Mesodermal cell (in vitro differentiated cells): ENCODE measurements around the gene DGKH. TPM values are rescaled to one million over a fixed set of nuclear protein-coding genes. Genes with fewer than 3 reads are reported as not detected.

ENCODE experiments used
- H3K27ac ChIP-seq: 2 replicates; pipeline ENCODE4 v1.7.0; 2013; ENCODE audit warnings: mild to moderate bottlenecking, low read depth, low read length, moderate library complexity; ENCODE audit not compliant: severe bottlenecking
- H3K36me3 ChIP-seq: 2 replicates; pipeline ENCODE4 v1.7.1; 2013; ENCODE audit warnings: mild to moderate bottlenecking, low read length, moderate library complexity; ENCODE audit not compliant: control insufficient read depth, insufficient read depth
- H3K4me1 ChIP-seq: one replicate; pipeline ENCODE4 v1.7.1; 2013; ENCODE audit warnings: mild to moderate bottlenecking, low read length; ENCODE audit not compliant: insufficient read depth, control insufficient read depth, poor library complexity, severe bottlenecking
- H3K4me3 ChIP-seq: 2 replicates; pipeline ENCODE4 v1.7.0; 2013; ENCODE audit warnings: low read length, control low read depth, mild to moderate bottlenecking; ENCODE audit not compliant: insufficient read depth, poor library complexity, severe bottlenecking; ENCODE audit errors: extremely low read depth
- H3K9me3 ChIP-seq: 2 replicates; pipeline ENCODE4 v1.7.1; 2013; ENCODE audit warnings: mild to moderate bottlenecking, low read length, moderate library complexity; ENCODE audit not compliant: control insufficient read depth
- WGBS, 2 experiments: methylation state at CpG; one replicate each; pipeline ENCODE4 v1.1.5; 2013; ENCODE audit warnings: missing lambda C conversion rate in 2 of 2; ENCODE audit not compliant: insufficient coverage in 2 of 2; 5-methylcytosine and 5-hydroxymethylcytosine counted together
- polyA plus RNA-seq, 2 experiments: library from polyadenylated mRNA; stranded (reverse); fragments of 50-300 nt; gene quantifications; one replicate each; pipeline ENCODE4 v1.2.3, GENCODE V29; 2013

Gene DGKH
- 5.2 TPM for polyA plus RNA-seq (2013, experiment 1 of 2)
- 3.9 TPM for polyA plus RNA-seq (2013, experiment 2 of 2)

DNA sequence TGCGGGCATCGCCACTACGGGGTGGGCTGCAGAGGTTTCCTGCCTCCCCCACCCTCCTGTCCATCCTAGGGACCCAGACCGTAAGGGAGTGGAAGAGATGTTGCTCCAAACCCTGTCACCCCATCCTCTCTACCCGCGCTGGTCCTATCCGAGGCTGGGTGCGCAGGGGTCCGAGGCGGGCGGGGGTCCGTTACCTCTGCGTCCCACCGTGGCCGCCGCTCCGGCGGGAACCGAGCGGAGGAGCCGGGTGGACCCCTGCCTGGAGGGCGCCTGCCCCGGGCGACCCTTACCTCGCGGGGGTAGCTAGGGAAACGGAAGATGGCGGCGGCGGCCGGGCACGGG, at the start of gene DGKH:
Gene DGKH, plus strand, starts transcription at position 307 of the 342 bp plus-strand sequence. CDS start 126 bp downstream, outside the sequence.
- H3K9me3 ChIP-seq = no peaks in the 10 kb centered on the region
- peak within 1 kb of the TSS; percentile 81 for H3K27ac ChIP-seq
- H3K36me3 ChIP-seq = peaks cover 13% of the 10 kb centered on the region
- 0 to 3% methylated on average over 13 to 30 of the region's 32 CpGs for WGBS, 2 experiments
- H3K4me1 ChIP-seq = no peaks in the 10 kb centered on the region
- H3K4me3 ChIP-seq = peak within 1 kb of the TSS; percentile 73

DNA sequence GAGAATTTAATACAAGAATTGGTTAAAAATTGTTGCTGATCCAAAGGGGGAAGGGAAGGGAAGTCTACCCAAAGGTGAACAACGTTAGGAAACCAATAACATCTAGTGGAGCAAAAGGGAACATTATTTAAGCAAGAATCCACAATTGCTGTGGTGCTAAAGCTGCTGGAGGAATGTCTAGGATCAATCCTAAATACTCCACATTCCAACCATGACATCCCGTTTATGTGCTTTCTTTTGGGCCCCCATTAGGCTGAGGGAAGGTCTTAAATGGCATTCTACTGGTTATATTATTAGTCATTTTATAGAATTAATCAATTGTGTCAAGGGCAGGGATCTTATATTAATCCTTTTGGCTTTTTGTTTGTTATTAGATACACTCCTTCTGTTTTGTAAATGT, 47.6 kb upstream of the DGKH start:
- H3K9me3 ChIP-seq = no peaks in the 10 kb centered on the region
- H3K36me3 ChIP-seq = no peaks in the 10 kb centered on the region
- no peak overlapping the region for H3K4me3 ChIP-seq
- WGBS, 2 experiments = 50 to 80% methylated on average over 1 of the region's 2 CpGs
- peak overlapping the region; percentile 80 for H3K27ac ChIP-seq
- peaks cover 20% of the 10 kb centered on the region for H3K4me1 ChIP-seq

DNA sequence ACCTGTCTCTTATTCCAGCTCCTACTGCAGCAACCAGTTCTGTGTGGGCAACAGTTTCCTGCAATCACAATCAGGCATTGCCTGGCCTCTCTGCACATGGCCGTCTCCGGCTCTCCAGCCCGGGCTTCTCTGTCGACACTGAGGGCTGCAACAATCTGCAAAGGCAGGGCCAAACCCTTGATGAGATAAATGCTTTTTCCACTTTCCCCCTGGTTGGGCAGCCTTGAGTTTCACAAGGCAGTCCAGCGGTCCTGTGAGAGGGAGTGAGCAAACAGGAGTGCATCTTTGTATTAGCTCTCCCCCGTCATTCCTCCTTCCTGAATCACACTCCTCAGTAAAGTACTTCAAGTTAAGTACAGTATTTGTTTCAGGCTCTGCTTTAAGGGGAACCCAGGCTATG, 46.9 kb upstream of the DGKH start:
- WGBS, 2 experiments = 47 to 78% methylated on average over 3 to 4 of the region's 6 CpGs

DNA sequence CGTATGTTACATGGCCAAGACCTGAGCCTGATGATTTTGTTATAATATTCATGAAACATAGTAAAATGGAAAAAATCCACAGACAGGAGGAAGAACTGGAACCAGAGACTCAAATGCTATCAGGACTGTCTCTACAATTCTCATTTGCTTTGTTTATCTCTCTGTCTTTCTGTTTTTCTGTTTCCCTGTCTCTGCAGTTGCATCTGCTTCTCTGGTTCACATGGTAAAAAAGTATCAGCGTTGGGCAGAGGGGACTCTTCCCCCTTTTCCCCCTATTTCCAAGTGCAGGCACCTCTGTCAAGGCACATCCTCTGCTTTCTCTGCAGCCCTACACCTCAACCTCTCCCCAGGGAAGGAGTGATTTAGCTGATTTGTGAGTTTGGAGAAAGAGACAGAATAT, 46.4 kb upstream of the DGKH start:
- Histone ChIP-seq H3K36me3 (no peaks in the 10 kb centered on the region), H3K27ac (peak overlapping the region; percentile 80), H3K9me3 (no peaks in the 10 kb centered on the region), H3K4me1 (peaks cover 20% of the 10 kb centered on the region), H3K4me3 (no peak overlapping the region)
- no CpG with 5 or more reads among the region's 2 CpGs for WGBS, 2 experiments

More for the DNA sequence above, 46.9 kb upstream of the DGKH start:
- no peaks in the 10 kb centered on the region for H3K36me3 ChIP-seq
- H3K4me3 ChIP-seq = no peak overlapping the region
- H3K9me3 ChIP-seq = no peaks in the 10 kb centered on the region
- peak overlapping the region; percentile 80 for H3K27ac ChIP-seq
- peaks cover 20% of the 10 kb centered on the region for H3K4me1 ChIP-seq

DNA sequence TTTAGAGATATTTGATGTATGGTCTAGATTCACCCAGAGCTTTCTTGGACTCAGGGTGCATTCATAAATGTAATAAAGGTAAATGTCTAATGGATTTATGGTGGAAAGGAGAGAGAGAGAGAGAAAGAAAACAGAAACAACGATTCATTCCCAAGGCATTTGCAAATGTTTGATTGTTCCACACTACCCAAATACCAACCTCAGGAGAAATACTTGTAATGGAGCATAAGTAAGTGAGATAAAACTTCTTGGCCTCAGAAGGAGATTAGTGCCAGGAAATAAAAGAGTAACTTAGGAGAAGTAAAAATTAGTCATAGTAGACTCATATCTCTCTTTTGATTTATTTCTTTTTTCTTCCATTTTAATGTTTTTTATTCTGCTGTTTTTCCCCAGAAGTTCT, 40.6 kb upstream of the DGKH start:
- no CpG with 5 or more reads among the region's 1 CpG for WGBS, 2 experiments
- Histone ChIP-seq H3K4me3 (no peak overlapping the region), H3K9me3 (no peaks in the 10 kb centered on the region), H3K4me1 (peaks cover 20% of the 10 kb centered on the region), H3K36me3 (no peaks in the 10 kb centered on the region), H3K27ac (no peak overlapping the region)

GRCh38 chr13:42009057-42009456, 39.4 kb upstream of the DGKH start:
- Histone ChIP-seq H3K4me3 (no peak overlapping the region), H3K9me3 (no peaks in the 10 kb centered on the region), H3K36me3 (no peaks in the 10 kb centered on the region), H3K4me1 (peaks cover 20% of the 10 kb centered on the region), H3K27ac (no peak overlapping the region)
- 83 to 86% methylated on average over 4 of the region's 4 CpGs for WGBS, 2 experiments

GRCh38 chr13:42011601-42012350, 36.7 kb upstream of the DGKH start:
- WGBS, 2 experiments = 49 to 51% methylated on average over 12 of the region's 16 CpGs
- H3K4me3 ChIP-seq = no peak overlapping the region

DNA sequence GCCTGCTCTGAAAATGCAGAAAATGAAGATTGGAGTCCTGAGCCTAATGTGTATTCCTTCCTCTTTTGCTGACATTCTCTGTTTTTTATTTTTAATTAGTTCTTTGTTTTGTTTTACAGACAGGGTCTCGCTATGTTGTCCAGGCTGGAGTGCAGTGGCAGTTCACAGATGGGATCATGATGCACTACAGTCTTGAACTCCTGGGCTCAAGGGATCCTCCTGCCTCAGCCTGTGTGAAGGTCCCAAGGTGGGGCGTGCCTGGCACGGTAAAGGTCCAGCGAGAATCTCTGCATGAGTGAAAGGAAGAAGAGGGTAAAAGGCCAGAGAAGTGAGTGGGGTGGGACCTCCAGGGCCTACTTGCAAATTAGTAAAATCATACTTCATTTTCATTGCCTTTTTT, 34.3 kb upstream of the DGKH start:
- H3K4me3 ChIP-seq = no peak overlapping the region
- WGBS, 2 experiments = 100% methylated on average over 1 of the region's 4 CpGs
- H3K27ac ChIP-seq = no peak overlapping the region
- peaks cover 14% of the 10 kb centered on the region for H3K4me1 ChIP-seq
- H3K36me3 ChIP-seq = no peaks in the 10 kb centered on the region
- H3K9me3 ChIP-seq = no peaks in the 10 kb centered on the region

More at GRCh38 chr13:42011601-42012350, 36.7 kb upstream of the DGKH start:
- Histone ChIP-seq H3K36me3 (no peaks in the 10 kb centered on the region), H3K4me1 (peaks cover 20% of the 10 kb centered on the region), H3K27ac (no peak overlapping the region), H3K9me3 (no peaks in the 10 kb centered on the region)

DNA sequence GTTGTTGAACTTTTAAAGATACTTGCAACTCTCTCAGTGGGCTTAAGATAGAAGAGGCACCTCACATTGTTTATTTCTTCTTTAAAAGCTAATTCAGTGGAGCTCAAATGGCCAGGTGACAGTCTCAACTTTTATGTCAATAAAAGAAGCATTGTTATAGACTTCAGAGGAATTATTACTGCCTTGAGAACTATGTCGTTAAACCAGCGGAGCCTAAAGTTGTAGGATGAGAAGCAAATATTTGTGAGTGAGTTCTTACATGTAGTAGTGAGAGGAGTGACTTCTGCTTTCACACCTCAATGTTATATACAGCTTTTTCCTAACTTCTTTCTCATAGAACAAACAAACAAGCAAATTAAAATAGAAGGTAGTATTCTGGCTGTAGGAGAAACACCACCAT, 31.2 kb upstream of the DGKH start:
- no peak overlapping the region for H3K27ac ChIP-seq
- WGBS, 2 experiments = no CpG with 5 or more reads among the region's 2 CpGs
- H3K36me3 ChIP-seq = no peaks in the 10 kb centered on the region
- peaks cover under 1% of the 10 kb centered on the region for H3K4me1 ChIP-seq
- H3K9me3 ChIP-seq = no peaks in the 10 kb centered on the region
- H3K4me3 ChIP-seq = no peak overlapping the region

DNA sequence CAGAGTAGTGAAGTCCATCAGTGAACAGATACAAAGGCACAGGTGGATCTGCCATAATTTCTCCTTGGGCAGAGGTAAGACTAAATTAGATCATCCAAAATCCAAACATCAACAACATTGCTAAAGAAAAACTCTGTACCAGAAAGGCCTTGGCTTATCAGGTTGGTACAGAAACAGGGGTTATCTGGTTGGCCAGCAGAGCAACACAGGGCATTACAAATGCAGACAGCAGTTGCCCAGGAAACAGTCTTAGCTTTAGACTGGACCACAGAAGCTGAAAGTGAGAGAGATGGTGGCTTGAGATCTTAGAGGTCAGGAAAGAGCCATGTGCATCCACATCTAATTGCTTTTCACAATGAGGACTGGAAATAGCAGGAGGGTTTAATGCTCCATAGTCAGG, 26.6 kb upstream of the DGKH start:
- Histone ChIP-seq H3K4me3 (no peak overlapping the region), H3K36me3 (no peaks in the 10 kb centered on the region), H3K27ac (no peak overlapping the region), H3K9me3 (no peaks in the 10 kb centered on the region), H3K4me1 (no peaks in the 10 kb centered on the region)

DNA sequence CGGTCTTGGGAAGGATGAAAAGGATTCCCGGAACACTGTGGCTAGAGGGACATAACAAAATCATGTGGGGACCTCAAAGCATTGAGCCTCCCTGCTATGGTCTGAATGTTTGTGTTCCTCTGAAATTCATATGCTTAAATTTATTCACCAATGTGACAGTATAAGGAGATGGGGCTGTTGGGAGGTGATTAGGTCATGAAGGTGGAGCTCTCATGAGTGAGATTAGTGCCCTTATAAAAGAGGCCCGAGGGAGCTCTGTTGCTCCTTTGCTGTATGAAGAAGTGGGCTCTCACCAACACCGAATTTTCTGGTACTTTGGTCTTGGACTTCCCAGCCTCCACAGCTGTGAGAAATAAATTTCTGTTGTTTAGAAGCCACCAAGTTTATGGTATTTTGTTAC, 26.1 kb upstream of the DGKH start:
- 90 to 91% methylated on average over 4 of the region's 4 CpGs for WGBS, 2 experiments
- no peak overlapping the region for H3K4me3 ChIP-seq
- H3K27ac ChIP-seq = no peak overlapping the region
- no peaks in the 10 kb centered on the region for H3K36me3 ChIP-seq
- no peaks in the 10 kb centered on the region for H3K9me3 ChIP-seq
- no peaks in the 10 kb centered on the region for H3K4me1 ChIP-seq
